OCI-LY1 (cell line): ENCODE results near the gene CBFA2T2.

Experiments used
- H2AFZ ChIP-seq: fragments of 200-600 bp; sonication (generic), shearing (Covaris generic); 2 replicates; pipeline ENCODE4 v1.6.0; 2014; ENCODE audit warnings: antibody characterized with exemption, mild to moderate bottlenecking, low read length
- H3F3A ChIP-seq: fragments of 200-600 bp; sonication (generic), shearing (Covaris generic); 2 replicates; pipeline ENCODE4 v1.6.0; 2014; ENCODE audit warnings: mild to moderate bottlenecking, antibody characterized with exemption, low read length, moderate library complexity; ENCODE audit not compliant: insufficient read depth
- H3K27ac ChIP-seq: fragments of 200-600 bp; sonication (generic); 2 replicates; pipeline ENCODE4 v1.5.1; 2014; ENCODE audit warnings: low read length, mixed run types, mild to moderate bottlenecking, low read depth; ENCODE audit not compliant: poor library complexity, severe bottlenecking
- H3K27me3 ChIP-seq: fragments of 200-600 bp; sonication (generic); 2 replicates; pipeline ENCODE4 v1.6.0; 2014; ENCODE audit warnings: antibody characterized with exemption, mild to moderate bottlenecking, low read length, moderate library complexity; ENCODE audit not compliant: insufficient read depth
- H3K36me3 ChIP-seq: fragments of 200-600 bp; sonication (generic); 2 replicates; pipeline ENCODE4 v1.6.1; 2014; ENCODE audit warnings: mild to moderate bottlenecking, antibody characterized with exemption, low read length, moderate library complexity, mixed read lengths; ENCODE audit not compliant: insufficient read depth
- H3K4me1 ChIP-seq: fragments of 200-600 bp; sonication (generic); 2 replicates; pipeline ENCODE4 v1.5.1; 2014; ENCODE audit warnings: mild to moderate bottlenecking, low read length, moderate library complexity; ENCODE audit not compliant: insufficient read depth, severe bottlenecking
- H3K4me2 ChIP-seq: fragments of 200-600 bp; sonication (generic), shearing (Covaris generic); 2 replicates; pipeline ENCODE4 v1.6.1; 2014; ENCODE audit warnings: low read length
- H3K4me3 ChIP-seq: fragments of 200-600 bp; sonication (generic); 2 replicates; pipeline ENCODE4 v1.5.1; 2014; ENCODE audit warnings: low read length, low read depth, mild to moderate bottlenecking, mixed read lengths; ENCODE audit not compliant: poor library complexity, severe bottlenecking
- H3K79me2 ChIP-seq: fragments of 200-600 bp; shearing (Covaris generic); 2 replicates; pipeline ENCODE4 v1.6.1; 2016; ENCODE audit warnings: mixed run types, low read length, mixed read lengths; ENCODE audit not compliant: insufficient read depth
- H3K9ac ChIP-seq: fragments of 200-600 bp; sonication (generic), shearing (Covaris generic); 2 replicates; pipeline ENCODE4 v1.6.1; 2014; ENCODE audit warnings: mild to moderate bottlenecking, low read length, mixed read lengths
- H3K9me2 ChIP-seq: fragments of 200-600 bp; sonication (generic), shearing (Covaris generic); 2 replicates; pipeline ENCODE4 v1.6.1; 2014; ENCODE audit warnings: low read depth, mild to moderate bottlenecking, low read length, mixed read lengths
- H3K9me3 ChIP-seq: fragments of 200-600 bp; shearing (Covaris generic); 2 replicates; pipeline ENCODE4 v1.6.1; 2014; ENCODE audit warnings: low read length, mixed read lengths
- H4K20me1 ChIP-seq: fragments of 200-600 bp; sonication (generic), shearing (Covaris generic); 2 replicates; pipeline ENCODE4 v1.6.0; 2016; ENCODE audit warnings: mild to moderate bottlenecking, low read length; ENCODE audit not compliant: insufficient read depth
- EZH2 ChIP-seq: fragments of 200-600 bp; sonication (generic), shearing (Covaris generic); IDR thresholded peaks from 2 replicates; pipeline ENCODE4 v1.8.0; 2017; ENCODE audit warnings: borderline replicate concordance, mixed run types, mild to moderate bottlenecking, antibody characterized with exemption, low read length, moderate library complexity, mixed read lengths
- TF ChIP-seq, protein P1 (sequence below): fragments of 200-600 bp; sonication (generic), shearing (Covaris generic); IDR thresholded peaks from 2 replicates; pipeline ENCODE4 v1.5.1; 2017; ENCODE audit warnings: mild to moderate bottlenecking, antibody characterized with exemption, low read length, moderate library complexity, mixed read lengths

Gene CBFA2T2

DNA sequence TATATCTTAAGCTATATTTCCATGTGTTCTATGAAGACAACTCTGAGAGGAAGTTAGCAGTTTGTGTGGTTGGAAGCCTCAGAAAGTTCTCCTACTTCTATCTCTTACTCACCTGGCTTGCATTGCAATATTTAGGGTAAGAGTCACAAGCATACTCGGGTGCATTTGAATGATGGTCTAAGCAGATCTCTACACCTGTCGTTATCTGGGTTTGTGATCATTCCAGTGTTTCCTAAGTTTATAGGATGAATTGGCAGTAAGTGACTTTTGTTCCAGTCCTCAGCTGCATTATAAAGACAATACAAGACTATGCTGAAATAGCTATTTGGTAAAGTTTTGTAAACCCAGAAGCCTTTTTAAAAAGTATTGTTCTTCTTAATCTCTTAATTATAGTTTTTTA lies 36.9 kb downstream of the CBFA2T2 start:
- H3K9me3 ChIP-seq = no peaks in the 10 kb centered on the region
- H3K27me3 ChIP-seq = no peaks in the 10 kb centered on the region
- TF ChIP-seq, protein P1, sequence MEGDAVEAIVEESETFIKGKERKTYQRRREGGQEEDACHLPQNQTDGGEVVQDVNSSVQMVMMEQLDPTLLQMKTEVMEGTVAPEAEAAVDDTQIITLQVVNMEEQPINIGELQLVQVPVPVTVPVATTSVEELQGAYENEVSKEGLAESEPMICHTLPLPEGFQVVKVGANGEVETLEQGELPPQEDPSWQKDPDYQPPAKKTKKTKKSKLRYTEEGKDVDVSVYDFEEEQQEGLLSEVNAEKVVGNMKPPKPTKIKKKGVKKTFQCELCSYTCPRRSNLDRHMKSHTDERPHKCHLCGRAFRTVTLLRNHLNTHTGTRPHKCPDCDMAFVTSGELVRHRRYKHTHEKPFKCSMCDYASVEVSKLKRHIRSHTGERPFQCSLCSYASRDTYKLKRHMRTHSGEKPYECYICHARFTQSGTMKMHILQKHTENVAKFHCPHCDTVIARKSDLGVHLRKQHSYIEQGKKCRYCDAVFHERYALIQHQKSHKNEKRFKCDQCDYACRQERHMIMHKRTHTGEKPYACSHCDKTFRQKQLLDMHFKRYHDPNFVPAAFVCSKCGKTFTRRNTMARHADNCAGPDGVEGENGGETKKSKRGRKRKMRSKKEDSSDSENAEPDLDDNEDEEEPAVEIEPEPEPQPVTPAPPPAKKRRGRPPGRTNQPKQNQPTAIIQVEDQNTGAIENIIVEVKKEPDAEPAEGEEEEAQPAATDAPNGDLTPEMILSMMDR = no peak
- TF ChIP-seq EZH2 = no peak
- no peak overlapping the region for H2AFZ ChIP-seq
- no peaks in the 10 kb centered on the region for H3F3A ChIP-seq
- no peaks in the 10 kb centered on the region for H3K36me3 ChIP-seq
- no peak overlapping the region for H3K27ac ChIP-seq
- peaks cover 4% of the 10 kb centered on the region for H3K79me2 ChIP-seq
- H3K4me3 ChIP-seq = no peak overlapping the region
- H4K20me1 ChIP-seq = no peaks in the 10 kb centered on the region
- H3K9me2 ChIP-seq = no peaks in the 10 kb centered on the region
- peaks cover 16% of the 10 kb centered on the region for H3K4me1 ChIP-seq
- H3K4me2 ChIP-seq = no peak overlapping the region
- no peak overlapping the region for H3K9ac ChIP-seq

DNA sequence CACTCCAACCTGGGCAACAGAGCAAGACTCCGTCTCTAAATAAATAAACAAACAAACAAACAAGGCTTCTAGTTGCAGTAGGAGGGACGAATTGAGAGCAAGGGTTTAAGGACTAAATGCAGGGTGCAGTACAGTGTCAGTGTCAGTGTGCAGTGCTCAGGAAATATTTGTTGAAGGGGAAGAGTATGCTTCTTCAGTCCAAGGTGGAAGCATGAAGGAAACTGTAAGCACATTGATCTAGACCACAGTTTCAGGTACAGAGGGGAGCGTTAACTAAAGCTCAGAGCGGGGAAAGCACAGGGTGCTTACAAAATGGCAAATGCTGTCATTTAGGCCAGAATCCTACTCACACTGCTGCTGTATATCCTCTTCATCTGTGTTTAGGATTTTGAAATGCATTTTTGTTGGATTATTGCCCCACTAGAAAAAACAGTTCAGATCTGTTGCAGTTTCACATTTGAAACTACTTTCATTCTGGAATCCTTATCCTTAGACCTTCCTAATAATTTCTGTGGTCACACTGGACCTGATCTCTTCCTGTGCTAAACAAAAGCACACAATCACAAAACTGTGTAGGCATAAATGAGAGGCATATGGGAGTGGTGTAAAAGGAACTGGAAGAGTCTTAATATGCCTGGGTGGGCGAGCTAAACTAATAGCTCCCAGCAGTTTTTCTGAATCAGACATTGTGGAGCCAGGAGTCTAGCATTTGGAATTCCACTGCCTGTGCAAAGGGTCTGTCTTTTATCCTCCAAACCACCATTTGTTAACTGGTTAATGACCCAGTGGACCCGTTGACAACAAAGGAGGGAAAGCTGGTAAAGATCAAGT lies 41.4 kb downstream of the CBFA2T2 start:
- Histone ChIP-seq H3K9me3 (no peaks in the 10 kb centered on the region), H3K9ac (no peak overlapping the region), H3K9me2 (no peaks in the 10 kb centered on the region), H3K27me3 (no peaks in the 10 kb centered on the region), H3K4me1 (peaks cover 26% of the 10 kb centered on the region), H3K79me2 (no peaks in the 10 kb centered on the region), H4K20me1 (no peaks in the 10 kb centered on the region), H3K4me2 (no peak overlapping the region), H3F3A (no peaks in the 10 kb centered on the region), H3K27ac (no peak overlapping the region), H3K4me3 (no peak overlapping the region), H3K36me3 (no peaks in the 10 kb centered on the region), H2AFZ (no peak overlapping the region)
- TF ChIP-seq, protein P1 = no peak
- TF ChIP-seq EZH2 = no peak

DNA sequence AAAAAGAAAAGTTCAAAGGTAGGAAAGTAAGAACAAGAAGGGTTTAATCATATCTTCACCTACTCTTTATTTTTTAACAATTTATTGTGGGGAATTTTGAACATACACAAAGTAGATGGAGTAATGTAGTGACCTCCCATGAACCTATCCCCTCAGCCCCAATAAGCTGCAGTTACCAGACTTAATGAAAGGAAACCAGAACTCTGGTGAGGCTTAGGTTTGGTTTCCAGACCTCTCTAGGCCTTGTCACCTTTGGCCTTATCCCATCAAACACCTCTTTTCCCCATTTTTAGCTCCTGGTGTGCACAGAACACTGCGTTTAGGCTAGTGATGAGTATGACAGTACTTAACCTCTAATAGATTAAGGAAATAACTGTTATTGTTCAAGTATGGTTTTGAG lies 42.0 kb downstream of the CBFA2T2 start:
- Histone ChIP-seq H3K4me3 (no peak overlapping the region), H3K79me2 (no peaks in the 10 kb centered on the region), H3F3A (no peaks in the 10 kb centered on the region), H3K4me1 (peaks cover 20% of the 10 kb centered on the region), H2AFZ (no peak overlapping the region), H3K27me3 (no peaks in the 10 kb centered on the region), H4K20me1 (no peaks in the 10 kb centered on the region), H3K9me2 (no peaks in the 10 kb centered on the region), H3K4me2 (no peak overlapping the region; the same call in 1 of the 2 replicates), H3K9me3 (no peaks in the 10 kb centered on the region), H3K9ac (no peak overlapping the region; the same call in 1 of the 2 replicates), H3K36me3 (no peaks in the 10 kb centered on the region), H3K27ac (no peak overlapping the region)
- no peak for TF ChIP-seq EZH2
- TF ChIP-seq, protein P1 = no peak
